Sigmoid colon (tissue), 7 donors: ENCODE results near the gene SPHK2. TPM values are rescaled to one million over a fixed set of nuclear protein-coding genes. Genes with fewer than 3 reads are reported as not detected.
"Not testable (repeated sequence)": the region's sequence is repeated elsewhere in the genome, so short reads cannot be mapped to it uniquely, and the experiment has no call there.

Source experiments
- DNase-seq: peaks from one replicate; pipeline ENCODE4 v3.0.0-alpha.2; 2019
- H3K27ac ChIP-seq, 4 donors: fragments of 200-600 bp; sonication (generic); one replicate each; pipeline ENCODE4 v1.5.1; 2016 to 2019; ENCODE audit warnings: mild to moderate bottlenecking in 1 of 4
- H3K27me3 ChIP-seq, 3 donors: fragments of 200-600 bp; sonication (generic); one replicate each; pipeline ENCODE4 v1.5.1; 2019; ENCODE audit warnings: mild to moderate bottlenecking in 1 of 3
- H3K36me3 ChIP-seq, 4 donors: fragments of 200-600 bp; sonication (generic); one replicate each; pipeline ENCODE4 v1.5.1; 2016 to 2019
- H3K4me1 ChIP-seq, 4 donors: fragments of 200-600 bp; sonication (generic); one replicate each; pipeline ENCODE4 v1.5.1; 2017 to 2019
- H3K4me3 ChIP-seq, 4 donors: fragments of 200-600 bp; sonication (generic); one replicate each; pipeline ENCODE4 v1.5.1; 2017 to 2019; ENCODE audit warnings: mild to moderate bottlenecking in 2 of 4, moderate library complexity in 1 of 4
- H3K9me3 ChIP-seq, 4 donors: fragments of 200-600 bp in 3 of 4; sonication (generic) in 3 of 4; one replicate each; pipeline versions ENCODE4 v1.5.1 to v1.6.1; 2013 to 2019
- EP300 ChIP-seq, 4 donors: sonication (generic); formaldehyde crosslinking; IDR thresholded peaks; one replicate each; pipeline ENCODE4 v1.6.1; 2017; ENCODE audit warnings: antibody characterized with exemption in 4 of 4
- POLR2A ChIP-seq, 2 donors: fragments of 450-650 bp; IDR thresholded peaks; one replicate each; pipeline ENCODE4 v1.6.1; 2016; ENCODE audit warnings: antibody characterized with exemption in 2 of 2, mild to moderate bottlenecking in 2 of 2, moderate library complexity in 2 of 2
- POLR2AphosphoS5 ChIP-seq, 4 donors: sonication (generic); formaldehyde crosslinking; IDR thresholded peaks; one replicate each; pipeline ENCODE4 v1.6.1; 2017; ENCODE audit warnings: antibody characterized with exemption in 4 of 4
- WGBS, 2 donors: extraction: QIAGEN DNeasy Blood & Tissue Kit; methylation state at CpG; one replicate each; pipeline ENCODE4 v1.1.7; 2013; 5-methylcytosine and 5-hydroxymethylcytosine counted together
- intact Hi-C: fragments of 100-400 bp; cut with DNase I; formaldehyde crosslinking; loops from one replicate; pipeline ENCODE4 v1.15.1; 2023
- polyA plus RNA-seq, 3 donors: library from polyadenylated mRNA; stranded (reverse); fragments of 200-250 nt; gene quantifications; one replicate each; pipeline ENCODE4 v1.2.3, GENCODE V29; 2013
- total RNA-seq, 4 donors: library from RNA; depleted of rRNA; stranded (reverse); fragments of >200 nt; gene quantifications; one replicate each; pipeline ENCODE4 v1.1.0, GENCODE V29; 2016
- TF ChIP-seq, protein P1 (sequence below), 4 experiments: fragments of 450-650 bp in 3 of 4; fragments of 200-600 bp in 1 of 4; IDR thresholded peaks; one replicate each; pipeline ENCODE4 v1.5.1; 2016 to 2019; ENCODE audit warnings: antibody characterized with exemption in 4 of 4, mild to moderate bottlenecking in 3 of 4, moderate library complexity in 2 of 4
- donor health status: healthy with polysubstance abuse.
- donor health status: Bipolar disorder and iron deficiency.
- donor health status: healthy.

Gene SPHK2
- total and polyA plus RNA-seq, 7 donors, result 10.0 to 45.6 (median 16.9) TPM

DNA sequence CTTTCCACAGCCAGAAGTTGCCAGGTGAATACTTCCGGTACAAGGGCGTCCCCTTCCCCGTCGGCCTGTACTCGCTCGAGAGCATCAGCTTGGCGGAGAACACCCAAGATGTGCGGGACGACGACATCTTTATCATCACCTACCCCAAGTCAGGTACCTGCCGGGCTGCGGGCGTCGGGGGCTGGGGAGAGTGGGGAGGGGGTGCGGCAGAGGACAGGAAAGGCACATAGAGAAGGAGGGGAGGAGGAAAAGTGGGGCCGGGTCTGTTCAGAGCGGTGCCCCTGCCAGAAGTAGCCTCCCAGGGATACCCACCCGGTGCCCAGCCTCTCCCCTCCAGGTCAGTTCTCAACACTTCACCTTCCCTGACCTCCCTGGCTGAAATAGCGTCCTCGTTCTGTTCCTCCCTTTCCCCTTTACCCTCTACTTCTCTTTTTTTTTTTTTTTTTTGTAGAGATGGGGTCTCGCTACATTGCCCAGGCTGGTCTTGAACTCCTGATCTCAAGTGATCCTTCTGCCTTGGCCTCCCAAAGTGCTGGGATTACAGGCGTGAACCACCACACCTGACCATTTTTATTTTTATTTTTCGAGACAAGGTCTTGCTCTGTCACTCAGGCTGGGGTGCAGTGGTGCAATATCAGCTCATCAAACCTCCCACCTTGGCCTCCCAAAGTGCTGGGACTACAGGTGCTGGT lies 43.2 kb upstream of the SPHK2 start:
- Histone ChIP-seq H3K4me1 (no peaks in the 10 kb centered on the region), H3K9me3 (no peaks in the 10 kb centered on the region), H3K27ac (no peak overlapping the region), H3K4me3 (no peak overlapping the region), H3K36me3 (no peaks in the 10 kb centered on the region), H3K27me3 (no peaks in the 10 kb centered on the region)
- intact Hi-C loops, result no loop called here
- DNase-seq, result no peak
- TF ChIP-seq POLR2A (IDR thresholded peaks at IDR 0.05) (no peak), POLR2AphosphoS5 (IDR thresholded peaks at IDR 0.05) (no peak), EP300 (IDR thresholded peaks at IDR 0.05) (no peak)
- TF ChIP-seq, protein P1, sequence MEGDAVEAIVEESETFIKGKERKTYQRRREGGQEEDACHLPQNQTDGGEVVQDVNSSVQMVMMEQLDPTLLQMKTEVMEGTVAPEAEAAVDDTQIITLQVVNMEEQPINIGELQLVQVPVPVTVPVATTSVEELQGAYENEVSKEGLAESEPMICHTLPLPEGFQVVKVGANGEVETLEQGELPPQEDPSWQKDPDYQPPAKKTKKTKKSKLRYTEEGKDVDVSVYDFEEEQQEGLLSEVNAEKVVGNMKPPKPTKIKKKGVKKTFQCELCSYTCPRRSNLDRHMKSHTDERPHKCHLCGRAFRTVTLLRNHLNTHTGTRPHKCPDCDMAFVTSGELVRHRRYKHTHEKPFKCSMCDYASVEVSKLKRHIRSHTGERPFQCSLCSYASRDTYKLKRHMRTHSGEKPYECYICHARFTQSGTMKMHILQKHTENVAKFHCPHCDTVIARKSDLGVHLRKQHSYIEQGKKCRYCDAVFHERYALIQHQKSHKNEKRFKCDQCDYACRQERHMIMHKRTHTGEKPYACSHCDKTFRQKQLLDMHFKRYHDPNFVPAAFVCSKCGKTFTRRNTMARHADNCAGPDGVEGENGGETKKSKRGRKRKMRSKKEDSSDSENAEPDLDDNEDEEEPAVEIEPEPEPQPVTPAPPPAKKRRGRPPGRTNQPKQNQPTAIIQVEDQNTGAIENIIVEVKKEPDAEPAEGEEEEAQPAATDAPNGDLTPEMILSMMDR (IDR thresholded peaks at IDR 0.05), result no peak
- 76 to 81% methylated on average over 23 of the region's 23 CpGs for WGBS, 2 donors

DNA sequence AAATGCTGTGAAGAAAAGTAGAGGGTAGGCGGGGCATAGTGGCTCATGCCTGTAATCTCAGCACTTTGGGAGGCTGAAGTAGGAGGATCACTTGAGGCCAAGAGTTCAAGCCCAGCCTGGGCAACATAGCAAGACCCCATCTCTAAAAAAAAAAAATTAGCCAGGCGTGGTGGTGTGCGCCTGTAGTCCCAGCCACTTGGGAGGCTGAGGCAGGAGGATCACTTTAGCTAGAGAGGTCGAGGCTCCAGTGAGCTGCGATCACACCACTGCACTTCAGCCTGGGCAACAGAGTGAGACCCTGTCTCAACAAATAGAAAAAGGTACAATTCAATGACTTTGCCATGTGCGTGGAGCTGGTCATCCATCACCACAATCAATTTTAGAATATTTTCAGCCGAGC lies 41.4 kb upstream of the SPHK2 start:
- intact Hi-C loops, result not testable (repeated sequence)

DNA sequence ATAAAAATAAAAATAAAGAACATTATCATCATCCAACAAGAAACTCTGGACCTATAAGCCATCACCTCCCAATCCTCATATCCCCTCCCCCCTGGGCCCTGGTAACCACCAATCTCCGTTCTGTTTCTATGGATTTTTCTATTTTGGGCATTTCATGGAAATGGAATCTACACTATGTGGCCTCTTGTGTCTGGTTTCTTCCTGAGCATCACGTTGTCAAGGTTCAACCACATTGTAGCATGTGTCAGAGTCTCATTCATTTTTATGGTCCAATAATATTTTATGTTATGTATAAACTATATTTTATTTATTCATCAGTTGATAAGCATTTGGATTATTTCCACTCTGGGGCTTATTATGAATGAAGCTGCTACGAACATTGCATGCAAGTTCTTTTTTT lies 40.4 kb upstream of the SPHK2 start:
- Histone ChIP-seq H3K36me3 (no peaks in the 10 kb centered on the region), H3K4me1 (peaks cover 0 to 3% (median 1%) of the 10 kb centered on the region in 4 donors), H3K4me3 (no peak overlapping the region), H3K9me3 (no peaks in the 10 kb centered on the region), H3K27me3 (no peaks in the 10 kb centered on the region), H3K27ac (no peak overlapping the region)
- 12 to 39% methylated on average over 3 of the region's 3 CpGs for WGBS, 2 donors
- no peak for DNase-seq
- intact Hi-C loops, result no loop called here
- TF ChIP-seq, protein P1 (IDR thresholded peaks at IDR 0.05), result no peak
- no peak for TF ChIP-seq POLR2A (IDR thresholded peaks at IDR 0.05)
- TF ChIP-seq POLR2AphosphoS5 (IDR thresholded peaks at IDR 0.05), result no peak
- no peak for TF ChIP-seq EP300 (IDR thresholded peaks at IDR 0.05)

More for the DNA sequence above, 41.4 kb upstream of the SPHK2 start:
- H3K27me3 ChIP-seq, H3K9me3 ChIP-seq, H3K27ac ChIP-seq, H3K4me1 ChIP-seq, DNase-seq, H3K4me3 ChIP-seq, H3K36me3 ChIP-seq: not testable (repeated sequence)
- 83 to 84% methylated on average over 7 of the region's 7 CpGs for WGBS, 2 donors

DNA sequence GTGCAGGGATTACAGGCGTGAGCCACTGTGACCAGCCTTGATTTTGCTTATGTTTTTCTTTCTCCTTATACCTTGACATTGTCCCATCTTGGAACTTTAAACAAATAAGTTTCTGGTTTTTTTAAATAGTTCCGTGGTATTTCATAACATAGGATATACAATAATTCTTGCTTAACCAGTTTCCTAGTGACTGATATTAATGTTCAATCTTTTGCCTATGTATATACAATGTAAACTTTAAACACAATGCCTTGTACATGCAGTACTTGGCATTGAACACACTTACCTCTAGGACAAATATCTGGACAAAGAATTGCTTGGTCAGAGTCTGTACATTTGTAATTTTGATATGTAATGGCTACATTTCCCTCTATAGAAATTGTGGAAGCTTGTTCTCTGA lies 37.1 kb upstream of the SPHK2 start:
- TF ChIP-seq, protein P1 (IDR thresholded peaks at IDR 0.05), result no peak
- TF ChIP-seq POLR2AphosphoS5 (IDR thresholded peaks at IDR 0.05) (no peak), EP300 (IDR thresholded peaks at IDR 0.05) (no peak), POLR2A (IDR thresholded peaks at IDR 0.05) (no peak)
- H3K27ac ChIP-seq, result no peak overlapping the region
- DNase-seq, result no peak
- H3K9me3 ChIP-seq, result no peaks in the 10 kb centered on the region
- no peaks in the 10 kb centered on the region for H3K36me3 ChIP-seq
- peaks cover 0 to 12% (median 3%) of the 10 kb centered on the region in 4 donors for H3K4me1 ChIP-seq
- H3K27me3 ChIP-seq, result no peaks in the 10 kb centered on the region
- intact Hi-C loops, result no loop called here
- WGBS, 2 donors, result 47 to 69% methylated on average over 2 of the region's 2 CpGs
- no peak overlapping the region for H3K4me3 ChIP-seq

DNA sequence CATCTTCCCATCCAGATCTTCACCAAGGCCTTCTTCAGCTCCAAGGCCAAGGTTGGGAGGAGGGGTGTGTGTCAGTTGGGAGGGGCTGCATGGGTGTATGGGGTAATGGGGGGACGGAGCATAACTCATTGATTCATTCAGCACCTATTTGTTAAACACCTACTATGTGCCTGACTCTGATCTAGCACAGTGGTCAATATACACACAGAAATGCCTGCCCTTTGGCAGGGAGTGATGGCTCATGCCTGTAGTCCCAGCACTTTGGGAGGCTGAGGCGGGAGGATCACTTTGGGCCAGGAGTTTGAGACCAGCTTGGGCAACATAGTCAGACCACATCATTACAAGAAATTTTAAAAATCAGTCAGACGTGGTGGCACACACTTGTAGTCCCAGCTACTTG lies 31.9 kb upstream of the SPHK2 start:
- Histone ChIP-seq H3K27ac (no peak overlapping the region), H3K4me3 (no peak overlapping the region), H3K27me3 (no peaks in the 10 kb centered on the region), H3K36me3 (no peaks in the 10 kb centered on the region), H3K4me1 (peaks cover 0 to 23% (median 9%) of the 10 kb centered on the region in 4 donors), H3K9me3 (no peaks in the 10 kb centered on the region)
- 93 to 94% methylated on average over 3 of the region's 3 CpGs for whole genome bisulfite sequencing, 2 donors
- intact Hi-C loops, result loop anchor here (2.0 kb wide), 1 partner anchor 81 kb away; no protein-coding TSS in a partner anchor
- no peak for DNase-seq
- TF ChIP-seq POLR2AphosphoS5 (IDR thresholded peaks at IDR 0.05), result no peak
- TF ChIP-seq, protein P1 (IDR thresholded peaks at IDR 0.05), result no peak
- no peak for TF ChIP-seq POLR2A (IDR thresholded peaks at IDR 0.05)
- no peak for TF ChIP-seq EP300 (IDR thresholded peaks at IDR 0.05)
